Activated T-helper 17 cell treated with anti-CD3 and anti-CD28 coated beads, Interleukin-2, amount 50 U/mL, for 72 hours (primary cell): Measurements from ENCODE around the gene KIAA2012. TPM values are rescaled to one million over a fixed set of nuclear protein-coding genes. Genes with fewer than 3 reads are reported as not detected.
A peak's percentile ranks its signal among the peaks of the same experiment; 100 is the strongest.

Source experiments
- ATAC-seq: fragments of 150-1000 bp; cut with Tn5 transposase; replicated peaks from 2 replicates; pipeline ENCODE4 v1.10.0; 2021; ENCODE audit warnings: mild to moderate bottlenecking, moderate library complexity
- H3K27ac Mint-ChIP-seq: one replicate; pipeline ENCODE4 v1.8.0; 2022; ENCODE audit warnings: mixed read lengths
- H3K27me3 Mint-ChIP-seq: one replicate; pipeline ENCODE4 v1.8.0; 2022; ENCODE audit warnings: mixed read lengths
- H3K36me3 Mint-ChIP-seq: one replicate; pipeline ENCODE4 v1.8.0; 2022; ENCODE audit warnings: low read depth, mild to moderate bottlenecking, mixed read lengths
- H3K4me1 Mint-ChIP-seq: one replicate; pipeline ENCODE4 v1.8.0; 2022; ENCODE audit warnings: mixed read lengths
- H3K4me3 Mint-ChIP-seq: one replicate; pipeline ENCODE4 v1.8.0; 2022; ENCODE audit warnings: mild to moderate bottlenecking, mixed read lengths
- H3K9me3 Mint-ChIP-seq: one replicate; pipeline ENCODE4 v1.8.0; 2022; ENCODE audit warnings: mixed read lengths
- total RNA-seq, 2 donors: library from RNA; stranded (reverse); gene quantifications; one replicate each; pipeline ENCODE4 v1.2.3, GENCODE V29; 2022

KIAA2012 gene
- total RNA-seq, 2 donors from 2014 or later = not detected

- Mint-ChIP-seq H3K4me3 (no peak overlapping the region), H3K36me3 (no peaks in the 10 kb centered on the region), H3K9me3 (no peaks in the 10 kb centered on the region), H3K4me1 (no peaks in the 10 kb centered on the region), H3K27me3 (peaks cover 20% of the 10 kb centered on the region), H3K27ac (no peak overlapping the region)
- no peak for ATAC-seq
These were observed 17.5 kb downstream of the KIAA2012 start for GRCh38 chr2:202090530-202090929.

- H3K4me3 Mint-ChIP-seq = no peak overlapping the region
- no peak overlapping the region for H3K27ac Mint-ChIP-seq
- H3K4me1 Mint-ChIP-seq = no peaks in the 10 kb centered on the region
- ATAC-seq = no peak
- no peaks in the 10 kb centered on the region for H3K9me3 Mint-ChIP-seq
- peaks cover 20% of the 10 kb centered on the region for H3K27me3 Mint-ChIP-seq
- H3K36me3 Mint-ChIP-seq = no peaks in the 10 kb centered on the region
These were observed 18.4 kb downstream of the KIAA2012 start for GRCh38 chr2:202091476-202091875.

GRCh38 chr2:202094426-202094986, 21.5 kb downstream of the KIAA2012 start:
- H3K27me3 Mint-ChIP-seq = peaks cover 20% of the 10 kb centered on the region
- no peaks in the 10 kb centered on the region for H3K9me3 Mint-ChIP-seq
- no peaks in the 10 kb centered on the region for H3K4me1 Mint-ChIP-seq
- no peak overlapping the region for H3K4me3 Mint-ChIP-seq
- H3K36me3 Mint-ChIP-seq = no peaks in the 10 kb centered on the region
- H3K27ac Mint-ChIP-seq = no peak overlapping the region
- no peak for ATAC-seq

GRCh38 chr2:202095235-202095634, 22.2 kb downstream of the KIAA2012 start:
- H3K9me3 Mint-ChIP-seq = no peaks in the 10 kb centered on the region
- no peaks in the 10 kb centered on the region for H3K4me1 Mint-ChIP-seq
- H3K4me3 Mint-ChIP-seq = no peak overlapping the region
- no peak for ATAC-seq
- no peaks in the 10 kb centered on the region for H3K36me3 Mint-ChIP-seq
- H3K27ac Mint-ChIP-seq = no peak overlapping the region
- peaks cover 20% of the 10 kb centered on the region for H3K27me3 Mint-ChIP-seq

GRCh38 chr2:202096736-202097135, 23.7 kb downstream of the KIAA2012 start:
- no peaks in the 10 kb centered on the region for H3K9me3 Mint-ChIP-seq
- H3K4me3 Mint-ChIP-seq = no peak overlapping the region
- H3K4me1 Mint-ChIP-seq = no peaks in the 10 kb centered on the region
- H3K27ac Mint-ChIP-seq = no peak overlapping the region
- peaks cover 14% of the 10 kb centered on the region for H3K27me3 Mint-ChIP-seq
- no peaks in the 10 kb centered on the region for H3K36me3 Mint-ChIP-seq
- ATAC-seq = no peak

GRCh38 chr2:202098291-202098690, 25.2 kb downstream of the KIAA2012 start:
- no peak overlapping the region for H3K4me3 Mint-ChIP-seq
- H3K36me3 Mint-ChIP-seq = no peaks in the 10 kb centered on the region
- peaks cover 11% of the 10 kb centered on the region for H3K27me3 Mint-ChIP-seq
- no peak for ATAC-seq
- no peak overlapping the region for H3K27ac Mint-ChIP-seq
- no peaks in the 10 kb centered on the region for H3K9me3 Mint-ChIP-seq
- no peaks in the 10 kb centered on the region for H3K4me1 Mint-ChIP-seq

- no peak overlapping the region for H3K4me3 Mint-ChIP-seq
- no peaks in the 10 kb centered on the region for H3K4me1 Mint-ChIP-seq
- no peak overlapping the region for H3K27ac Mint-ChIP-seq
- H3K36me3 Mint-ChIP-seq = no peaks in the 10 kb centered on the region
- ATAC-seq = no peak
- peaks cover 11% of the 10 kb centered on the region for H3K27me3 Mint-ChIP-seq
- H3K9me3 Mint-ChIP-seq = no peaks in the 10 kb centered on the region
These were observed 26.5 kb downstream of the KIAA2012 start for GRCh38 chr2:202099515-202099914.

- no peaks in the 10 kb centered on the region for H3K36me3 Mint-ChIP-seq
- no peaks in the 10 kb centered on the region for H3K4me1 Mint-ChIP-seq
- H3K4me3 Mint-ChIP-seq = no peak overlapping the region
- H3K9me3 Mint-ChIP-seq = no peaks in the 10 kb centered on the region
- ATAC-seq = no peak
- no peak overlapping the region for H3K27ac Mint-ChIP-seq
- peaks cover 17% of the 10 kb centered on the region for H3K27me3 Mint-ChIP-seq
These were observed 27.1 kb downstream of the KIAA2012 start for GRCh38 chr2:202100176-202100575.

GRCh38 chr2:202101026-202101579, 28.0 kb downstream of the KIAA2012 start:
- Mint-ChIP-seq H3K4me3 (no peak overlapping the region), H3K4me1 (no peaks in the 10 kb centered on the region), H3K27ac (no peak overlapping the region), H3K9me3 (no peaks in the 10 kb centered on the region), H3K36me3 (no peaks in the 10 kb centered on the region), H3K27me3 (peaks cover 20% of the 10 kb centered on the region)
- no peak for ATAC-seq

GRCh38 chr2:202102425-202103000, 29.5 kb downstream of the KIAA2012 start:
- Mint-ChIP-seq H3K27ac (no peak overlapping the region), H3K27me3 (peaks cover 17% of the 10 kb centered on the region), H3K9me3 (no peaks in the 10 kb centered on the region), H3K4me3 (no peak overlapping the region), H3K4me1 (no peaks in the 10 kb centered on the region), H3K36me3 (no peaks in the 10 kb centered on the region)
- ATAC-seq = no peak

- H3K27me3 Mint-ChIP-seq = peaks cover 14% of the 10 kb centered on the region
- no peaks in the 10 kb centered on the region for H3K4me1 Mint-ChIP-seq
- H3K36me3 Mint-ChIP-seq = no peaks in the 10 kb centered on the region
- no peaks in the 10 kb centered on the region for H3K9me3 Mint-ChIP-seq
- ATAC-seq = peak; percentile 48
- H3K4me3 Mint-ChIP-seq = no peak overlapping the region
- H3K27ac Mint-ChIP-seq = no peak overlapping the region
These were observed 31.3 kb downstream of the KIAA2012 start for GRCh38 chr2:202104286-202104870.

- Mint-ChIP-seq H3K4me1 (no peaks in the 10 kb centered on the region), H3K27ac (no peak overlapping the region), H3K9me3 (no peaks in the 10 kb centered on the region), H3K36me3 (no peaks in the 10 kb centered on the region), H3K4me3 (no peak overlapping the region), H3K27me3 (peaks cover 14% of the 10 kb centered on the region)
- no peak for ATAC-seq
These were observed 32.0 kb downstream of the KIAA2012 start for GRCh38 chr2:202105025-202105424.

GRCh38 chr2:202108345-202108744, 35.3 kb downstream of the KIAA2012 start:
- Mint-ChIP-seq H3K4me1 (no peaks in the 10 kb centered on the region), H3K36me3 (no peaks in the 10 kb centered on the region), H3K27ac (no peak overlapping the region), H3K9me3 (no peaks in the 10 kb centered on the region), H3K4me3 (no peak overlapping the region), H3K27me3 (peaks cover 30% of the 10 kb centered on the region)
- ATAC-seq = no peak

- Mint-ChIP-seq H3K36me3 (no peaks in the 10 kb centered on the region), H3K27ac (no peak overlapping the region), H3K4me3 (no peak overlapping the region), H3K27me3 (peaks cover 28% of the 10 kb centered on the region), H3K4me1 (no peaks in the 10 kb centered on the region), H3K9me3 (no peaks in the 10 kb centered on the region)
- no peak for ATAC-seq
These were observed 36.2 kb downstream of the KIAA2012 start for GRCh38 chr2:202109139-202109736.

GRCh38 chr2:202109737-202110184, 36.7 kb downstream of the KIAA2012 start:
- Mint-ChIP-seq H3K27me3 (peaks cover 23% of the 10 kb centered on the region), H3K9me3 (no peaks in the 10 kb centered on the region), H3K4me3 (no peak overlapping the region), H3K4me1 (no peaks in the 10 kb centered on the region), H3K27ac (no peak overlapping the region), H3K36me3 (no peaks in the 10 kb centered on the region)
- ATAC-seq = no peak
